Measurements from ENCODE around the gene PPFIA2. TPM values are rescaled to one million over a fixed set of nuclear protein-coding genes. Genes with fewer than 3 reads are reported as not detected.

The PPFIA2 gene
- total and polyA plus RNA-seq, 10 of the 15 experiments (the other 5 are each of a cell fraction or from before 2014, with no cell fraction given) = 0.06 to 0.39 (median 0.18) TPM; not detected in 6

DNA sequence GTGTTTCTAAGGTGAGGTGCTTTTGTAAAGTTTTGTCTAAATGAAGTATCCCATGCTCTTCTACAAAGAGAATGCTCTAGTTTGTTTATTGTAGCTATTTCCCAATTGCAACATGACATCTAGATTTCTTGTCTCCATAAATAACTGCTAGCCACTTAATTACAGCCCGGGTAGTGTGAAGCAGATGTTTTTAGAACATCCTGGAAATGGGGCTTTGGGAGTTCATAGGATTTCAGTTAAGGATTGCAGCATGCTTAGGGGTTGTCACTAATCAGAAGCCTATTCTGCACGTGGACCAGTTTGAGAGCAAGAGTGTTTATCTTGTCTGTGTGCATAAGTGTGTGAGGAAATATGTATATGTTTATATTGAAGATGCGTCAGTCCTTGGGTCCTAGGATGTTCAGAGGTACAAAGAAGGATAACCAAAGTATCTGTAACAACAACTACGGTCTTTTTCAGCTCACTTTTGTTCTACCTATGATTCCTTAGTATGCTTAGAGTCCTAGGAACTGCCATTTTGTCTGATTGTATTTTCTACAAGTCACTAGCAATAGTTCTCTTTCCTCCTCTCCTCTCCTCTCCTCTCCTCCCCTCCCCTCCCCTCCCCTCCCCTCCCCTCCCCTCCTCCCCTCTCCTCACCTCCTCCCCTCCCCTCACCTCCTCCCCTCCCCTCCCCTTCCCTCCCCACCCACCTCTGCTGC is 546.0 kb downstream of the PPFIA2 start:
- no peak overlapping the region for H2AFZ ChIP-seq (ENCODE audit: control insufficient read depth, low read depth, low read length)
- H3K4me2 ChIP-seq (ENCODE audit: control insufficient read depth, insufficient read depth) = no peak overlapping the region
- H3K79me2 ChIP-seq (ENCODE audit: control insufficient read depth, insufficient read depth, low read length) = no peaks in the 10 kb centered on the region
- no peaks in the 10 kb centered on the region for H4K20me1 ChIP-seq (ENCODE audit: control insufficient read depth, insufficient read depth)
- RAD21 ChIA-PET (ENCODE audit: unreplicated experiment) = no interaction called here
- 7% methylated on average over 4 of the region's 4 CpGs for WGBS (ENCODE audit: insufficient coverage, insufficient replicate concordance, low lambda C conversion rate, missing lambda C conversion rate)
- H3K27ac ChIP-seq (ENCODE audit: control insufficient read depth, insufficient read depth) = no peak overlapping the region
- intact Hi-C loops (cut with micrococcal nuclease; ENCODE audit: unreplicated experiment) = loop anchor here (5.0 kb wide), 1 partner anchor 339 kb away; no protein-coding TSS in a partner anchor
- DNase-seq (ENCODE audit: low read depth, low spot score) (no peak), FAIRE-seq (no peak), ATAC-seq (no peak)
- H3K9me3 ChIP-seq (replicated peaks; ENCODE audit: control insufficient read depth, insufficient read depth, low read length) = no peaks in the 10 kb centered on the region
- H3K36me3 ChIP-seq (ENCODE audit: control insufficient read depth in 2 of 2, insufficient read depth in 2 of 2, low read length in 1 of 2) = no peaks in the 10 kb centered on the region
- CTCF ChIA-PET = no interaction called here
- POLR2A ChIA-PET = no interaction called here
- in situ Hi-C loops (cut with MboI) = no loop called here
- H3K4me1 ChIP-seq (ENCODE audit: control insufficient read depth, insufficient read depth, low read length) = no peaks in the 10 kb centered on the region
- SMC1A ChIA-PET (ENCODE audit: uncharacterized antibody, unreplicated experiment) = no interaction called here
- H3K9ac ChIP-seq (ENCODE audit: control insufficient read depth, insufficient read depth, low read length) = no peak overlapping the region
- BruUV-seq (replicated peaks) = no TSS peak
- H3K4me3 ChIP-seq = no peak overlapping the region
- TF ChIP-seq, protein P1, sequence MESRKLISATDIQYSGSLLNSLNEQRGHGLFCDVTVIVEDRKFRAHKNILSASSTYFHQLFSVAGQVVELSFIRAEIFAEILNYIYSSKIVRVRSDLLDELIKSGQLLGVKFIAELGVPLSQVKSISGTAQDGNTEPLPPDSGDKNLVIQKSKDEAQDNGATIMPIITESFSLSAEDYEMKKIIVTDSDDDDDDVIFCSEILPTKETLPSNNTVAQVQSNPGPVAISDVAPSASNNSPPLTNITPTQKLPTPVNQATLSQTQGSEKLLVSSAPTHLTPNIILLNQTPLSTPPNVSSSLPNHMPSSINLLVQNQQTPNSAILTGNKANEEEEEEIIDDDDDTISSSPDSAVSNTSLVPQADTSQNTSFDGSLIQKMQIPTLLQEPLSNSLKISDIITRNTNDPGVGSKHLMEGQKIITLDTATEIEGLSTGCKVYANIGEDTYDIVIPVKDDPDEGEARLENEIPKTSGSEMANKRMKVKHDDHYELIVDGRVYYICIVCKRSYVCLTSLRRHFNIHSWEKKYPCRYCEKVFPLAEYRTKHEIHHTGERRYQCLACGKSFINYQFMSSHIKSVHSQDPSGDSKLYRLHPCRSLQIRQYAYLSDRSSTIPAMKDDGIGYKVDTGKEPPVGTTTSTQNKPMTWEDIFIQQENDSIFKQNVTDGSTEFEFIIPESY (IDR thresholded peaks at IDR 0.05) = no peak
- no peak for TF ChIP-seq ZSCAN29 (IDR thresholded peaks at IDR 0.05)
- TF ChIP-seq BCL11A (IDR thresholded peaks at IDR 0.05; ENCODE audit: low read depth, low read length) = no peak
- no peak for TF ChIP-seq MYB (IDR thresholded peaks at IDR 0.05; ENCODE audit: borderline replicate concordance, low read depth, low read length)
- TF ChIP-seq BRCA1 (IDR thresholded peaks at IDR 0.05; ENCODE audit: low read depth, low read length) = no peak
- no peak for TF ChIP-seq TCF12 (IDR thresholded peaks at IDR 0.05; ENCODE audit: low read depth, low read length)
- TF ChIP-seq SMAD1 (IDR thresholded peaks at IDR 0.05; ENCODE audit: low read depth, partially characterized antibody) = no peak
- no peak for TF ChIP-seq POU2F2 (IDR thresholded peaks at IDR 0.05; ENCODE audit: borderline replicate concordance, low read depth, low read length)
- TF ChIP-seq, protein P2, sequence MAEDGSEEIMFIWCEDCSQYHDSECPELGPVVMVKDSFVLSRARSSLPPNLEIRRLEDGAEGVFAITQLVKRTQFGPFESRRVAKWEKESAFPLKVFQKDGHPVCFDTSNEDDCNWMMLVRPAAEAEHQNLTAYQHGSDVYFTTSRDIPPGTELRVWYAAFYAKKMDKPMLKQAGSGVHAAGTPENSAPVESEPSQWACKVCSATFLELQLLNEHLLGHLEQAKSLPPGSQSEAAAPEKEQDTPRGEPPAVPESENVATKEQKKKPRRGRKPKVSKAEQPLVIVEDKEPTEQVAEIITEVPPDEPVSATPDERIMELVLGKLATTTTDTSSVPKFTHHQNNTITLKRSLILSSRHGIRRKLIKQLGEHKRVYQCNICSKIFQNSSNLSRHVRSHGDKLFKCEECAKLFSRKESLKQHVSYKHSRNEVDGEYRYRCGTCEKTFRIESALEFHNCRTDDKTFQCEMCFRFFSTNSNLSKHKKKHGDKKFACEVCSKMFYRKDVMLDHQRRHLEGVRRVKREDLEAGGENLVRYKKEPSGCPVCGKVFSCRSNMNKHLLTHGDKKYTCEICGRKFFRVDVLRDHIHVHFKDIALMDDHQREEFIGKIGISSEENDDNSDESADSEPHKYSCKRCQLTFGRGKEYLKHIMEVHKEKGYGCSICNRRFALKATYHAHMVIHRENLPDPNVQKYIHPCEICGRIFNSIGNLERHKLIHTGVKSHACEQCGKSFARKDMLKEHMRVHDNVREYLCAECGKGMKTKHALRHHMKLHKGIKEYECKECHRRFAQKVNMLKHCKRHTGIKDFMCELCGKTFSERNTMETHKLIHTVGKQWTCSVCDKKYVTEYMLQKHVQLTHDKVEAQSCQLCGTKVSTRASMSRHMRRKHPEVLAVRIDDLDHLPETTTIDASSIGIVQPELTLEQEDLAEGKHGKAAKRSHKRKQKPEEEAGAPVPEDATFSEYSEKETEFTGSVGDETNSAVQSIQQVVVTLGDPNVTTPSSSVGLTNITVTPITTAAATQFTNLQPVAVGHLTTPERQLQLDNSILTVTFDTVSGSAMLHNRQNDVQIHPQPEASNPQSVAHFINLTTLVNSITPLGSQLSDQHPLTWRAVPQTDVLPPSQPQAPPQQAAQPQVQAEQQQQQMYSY (CRISPR knock-in tag; IDR thresholded peaks at IDR 0.05) = no peak
- TF ChIP-seq RAD21 (IDR thresholded peaks at IDR 0.05; ENCODE audit: insufficient read depth, low read depth, low read length) = no peak
- TF ChIP-seq NR2C2 (IDR thresholded peaks at IDR 0.05; ENCODE audit: borderline replicate concordance, control insufficient read depth, insufficient read length, low read depth) = no peak
- no peaks in the 10 kb centered on the region for H3K27me3 ChIP-seq (replicated peaks in 1 of 2; ENCODE audit: control insufficient read depth in 2 of 2, insufficient read depth in 2 of 2, low read length in 1 of 2)

Measured in GM12878 (cell line).